ENCODE measurements around the gene CACNG8. TPM values are rescaled to one million over a fixed set of nuclear protein-coding genes. Genes with fewer than 3 reads are reported as not detected.
A peak's percentile ranks its signal among the peaks of the same experiment; 100 is the strongest.

The CACNG8 gene
- total RNA-seq, 2 donors from 2014 or later = not detected

DNA sequence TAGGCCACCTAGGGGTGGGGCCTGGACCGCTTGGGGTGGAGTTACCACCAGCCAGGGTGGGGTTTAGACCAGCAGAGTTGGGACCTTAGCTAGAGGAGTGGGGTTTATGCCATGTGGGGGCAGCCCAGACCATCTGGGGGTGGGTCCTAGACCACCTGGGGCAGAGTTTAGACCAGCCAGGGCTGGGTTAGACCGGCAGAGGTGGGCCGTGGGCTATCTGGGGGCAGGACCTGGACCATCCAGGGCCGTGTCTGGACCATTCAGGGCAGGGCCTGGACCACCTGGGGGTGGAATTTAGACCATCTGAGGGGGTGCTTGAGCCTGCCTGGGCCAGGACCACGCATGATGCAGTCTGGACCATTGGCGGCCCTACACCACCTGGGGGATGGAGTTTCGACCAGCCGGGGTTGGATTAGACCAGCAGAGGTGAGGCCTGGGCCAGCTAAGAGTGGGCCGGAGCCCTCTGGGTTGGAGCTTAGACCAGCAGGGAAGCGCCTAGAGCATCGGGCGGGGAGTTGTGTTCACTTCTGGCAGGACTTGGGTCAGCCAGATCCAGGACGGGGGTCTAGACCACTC lies 18.7 kb downstream of the CACNG8 start:
- Histone ChIP-seq H3K27ac (no peak overlapping the region), H3K4me1 (ENCODE audit: control insufficient read depth in 1 of 2, low read depth in 2 of 2) (peaks cover 0 to 18% of the 10 kb centered on the region in 2 donors), H3K4me3 (no peak overlapping the region), H3K36me3 (no peaks in the 10 kb centered on the region), H3K27me3 (replicated peaks; ENCODE audit: insufficient read depth) (peaks cover 16% of the 10 kb centered on the region), H3K9me3 (no peaks in the 10 kb centered on the region)
- no peak for ATAC-seq (ENCODE audit: insufficient number of reproducible peaks, low FRiP score, low read depth)
- DNase-seq (ENCODE audit: low spot score) = no peak
- TF ChIP-seq, protein P1, sequence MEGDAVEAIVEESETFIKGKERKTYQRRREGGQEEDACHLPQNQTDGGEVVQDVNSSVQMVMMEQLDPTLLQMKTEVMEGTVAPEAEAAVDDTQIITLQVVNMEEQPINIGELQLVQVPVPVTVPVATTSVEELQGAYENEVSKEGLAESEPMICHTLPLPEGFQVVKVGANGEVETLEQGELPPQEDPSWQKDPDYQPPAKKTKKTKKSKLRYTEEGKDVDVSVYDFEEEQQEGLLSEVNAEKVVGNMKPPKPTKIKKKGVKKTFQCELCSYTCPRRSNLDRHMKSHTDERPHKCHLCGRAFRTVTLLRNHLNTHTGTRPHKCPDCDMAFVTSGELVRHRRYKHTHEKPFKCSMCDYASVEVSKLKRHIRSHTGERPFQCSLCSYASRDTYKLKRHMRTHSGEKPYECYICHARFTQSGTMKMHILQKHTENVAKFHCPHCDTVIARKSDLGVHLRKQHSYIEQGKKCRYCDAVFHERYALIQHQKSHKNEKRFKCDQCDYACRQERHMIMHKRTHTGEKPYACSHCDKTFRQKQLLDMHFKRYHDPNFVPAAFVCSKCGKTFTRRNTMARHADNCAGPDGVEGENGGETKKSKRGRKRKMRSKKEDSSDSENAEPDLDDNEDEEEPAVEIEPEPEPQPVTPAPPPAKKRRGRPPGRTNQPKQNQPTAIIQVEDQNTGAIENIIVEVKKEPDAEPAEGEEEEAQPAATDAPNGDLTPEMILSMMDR (IDR thresholded peaks at IDR 0.05) = no peak

DNA sequence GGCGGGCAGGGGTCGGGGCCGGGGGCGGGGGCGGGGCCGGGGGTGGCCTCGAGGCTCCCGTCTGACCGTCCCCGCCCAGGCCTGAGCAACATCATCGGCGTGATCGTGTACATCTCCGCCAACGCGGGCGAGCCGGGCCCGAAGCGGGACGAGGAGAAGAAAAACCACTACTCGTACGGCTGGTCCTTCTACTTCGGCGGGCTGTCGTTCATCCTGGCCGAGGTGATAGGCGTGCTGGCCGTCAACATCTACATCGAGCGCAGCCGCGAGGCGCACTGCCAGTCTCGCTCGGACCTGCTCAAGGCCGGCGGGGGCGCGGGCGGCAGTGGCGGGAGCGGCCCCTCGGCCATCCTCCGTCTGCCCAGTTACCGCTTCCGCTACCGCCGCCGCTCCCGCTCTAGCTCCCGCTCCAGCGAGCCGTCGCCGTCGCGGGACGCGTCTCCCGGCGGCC lies 19.3 kb downstream of the CACNG8 start:
- DNase-seq (ENCODE audit: low spot score) = no peak
- no peak overlapping the region for H3K27ac ChIP-seq
- TF ChIP-seq, protein P1 (IDR thresholded peaks at IDR 0.05) = no peak
- no peak for ATAC-seq (ENCODE audit: insufficient number of reproducible peaks, low FRiP score, low read depth)
- peak overlapping the region; percentile 38 for H3K4me3 ChIP-seq
- no peaks in the 10 kb centered on the region for H3K36me3 ChIP-seq
- no peaks in the 10 kb centered on the region for H3K9me3 ChIP-seq
- peaks cover 0 to 18% of the 10 kb centered on the region in 2 donors for H3K4me1 ChIP-seq (ENCODE audit: control insufficient read depth in 1 of 2, low read depth in 2 of 2)
- peaks cover 16% of the 10 kb centered on the region for H3K27me3 ChIP-seq (replicated peaks; ENCODE audit: insufficient read depth)

DNA sequence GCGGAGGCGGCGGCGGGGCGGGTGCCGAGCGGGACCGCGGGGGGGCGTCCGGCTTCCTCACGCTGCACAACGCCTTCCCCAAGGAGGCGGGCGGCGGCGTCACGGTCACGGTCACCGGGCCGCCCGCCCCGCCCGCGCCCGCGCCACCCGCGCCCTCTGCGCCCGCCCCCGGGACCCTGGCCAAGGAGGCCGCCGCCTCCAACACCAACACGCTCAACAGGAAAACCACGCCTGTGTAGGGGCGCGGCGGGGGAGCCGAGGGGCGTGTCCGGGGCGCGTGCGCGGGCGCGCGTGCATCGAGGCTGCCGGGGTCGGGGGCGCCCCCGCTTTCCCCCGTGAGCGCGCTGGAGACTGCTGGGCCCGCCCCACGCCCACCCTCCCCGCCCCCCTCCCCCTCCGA lies 19.9 kb downstream of the CACNG8 start:
- no peak overlapping the region for H3K27ac ChIP-seq
- H3K4me1 ChIP-seq (ENCODE audit: control insufficient read depth in 1 of 2, low read depth in 2 of 2) = peaks cover 0 to 15% of the 10 kb centered on the region in 2 donors
- H3K9me3 ChIP-seq = no peaks in the 10 kb centered on the region
- peaks cover 14% of the 10 kb centered on the region for H3K27me3 ChIP-seq (replicated peaks; ENCODE audit: insufficient read depth)
- H3K4me3 ChIP-seq = no peak overlapping the region
- H3K36me3 ChIP-seq = no peaks in the 10 kb centered on the region
- DNase-seq (ENCODE audit: low spot score) (no peak), ATAC-seq (ENCODE audit: insufficient number of reproducible peaks, low FRiP score, low read depth) (no peak)
- TF ChIP-seq, protein P1 (IDR thresholded peaks at IDR 0.05) = no peak

DNA sequence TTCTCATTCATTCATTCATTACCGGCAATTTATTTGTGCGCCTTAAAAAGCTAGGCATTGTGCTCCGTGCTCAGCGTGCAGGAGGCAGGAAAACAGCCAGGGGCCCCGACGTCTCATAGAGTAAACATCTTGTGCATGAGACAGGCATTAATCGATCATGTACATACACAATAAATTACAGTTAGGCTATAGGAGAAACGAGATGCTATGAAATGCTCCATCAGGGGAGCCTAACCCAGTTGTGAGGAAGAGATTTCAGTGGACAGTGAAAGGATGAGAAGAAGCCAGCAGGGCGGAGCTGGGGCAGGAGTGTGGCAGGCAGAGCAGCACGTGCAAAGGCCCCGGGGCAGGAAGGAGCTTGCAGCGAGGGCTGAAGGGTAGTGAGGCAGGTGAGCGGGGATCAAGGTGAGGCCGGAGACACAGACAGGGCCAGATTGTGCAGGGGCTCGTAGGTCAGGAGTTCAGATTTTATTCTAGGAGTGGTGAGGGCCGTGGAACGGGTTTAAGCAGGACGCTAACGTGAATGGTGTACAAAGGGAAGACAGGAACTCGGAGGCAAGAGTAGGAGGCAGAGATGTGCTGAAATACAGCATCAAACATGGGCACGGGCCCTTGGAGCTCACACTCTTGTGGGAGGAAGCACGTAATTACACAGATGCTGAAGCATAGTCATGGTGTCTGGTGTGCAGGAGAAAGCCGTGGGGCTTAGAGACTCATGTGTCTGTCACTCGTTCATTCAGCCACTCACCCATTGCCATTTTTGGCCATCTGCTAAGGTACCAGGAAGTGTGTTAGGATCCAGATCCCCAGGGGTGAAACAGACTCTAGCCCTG lies 20.9 kb downstream of the CACNG8 start:
- peaks cover 5% of the 10 kb centered on the region for H3K27me3 ChIP-seq (replicated peaks; ENCODE audit: insufficient read depth)
- DNase-seq (ENCODE audit: low spot score) = no peak
- TF ChIP-seq, protein P1 (IDR thresholded peaks at IDR 0.05) = no peak

DNA sequence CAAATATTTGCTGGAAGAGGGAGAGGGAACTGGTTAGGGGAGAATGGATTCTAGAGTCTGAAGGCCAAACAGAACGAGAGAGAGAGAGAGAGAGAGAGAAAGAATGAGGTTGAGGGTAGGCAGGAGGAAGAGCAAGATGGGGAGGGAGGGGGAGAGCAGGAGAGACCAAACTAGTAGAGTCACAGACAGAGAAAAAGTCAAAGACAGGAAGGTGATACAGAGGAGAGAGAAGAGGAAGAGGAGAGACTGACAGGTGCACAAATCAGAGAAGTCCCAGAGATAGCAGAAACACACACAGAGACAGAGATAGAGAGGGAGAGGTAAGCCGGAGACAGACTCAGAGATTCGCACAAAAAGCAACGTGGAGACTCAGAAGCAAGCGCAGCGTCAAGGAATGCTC lies 23.1 kb downstream of the CACNG8 start:
- H3K4me1 ChIP-seq (ENCODE audit: control insufficient read depth in 1 of 2, low read depth in 2 of 2) = no peaks in the 10 kb centered on the region
- no peaks in the 10 kb centered on the region for H3K9me3 ChIP-seq
- H3K27ac ChIP-seq = no peak overlapping the region
- H3K4me3 ChIP-seq = no peak overlapping the region
- no peak for DNase-seq (ENCODE audit: low spot score)
- ATAC-seq (ENCODE audit: insufficient number of reproducible peaks, low FRiP score, low read depth) = no peak
- TF ChIP-seq, protein P1 (IDR thresholded peaks at IDR 0.05) = no peak
- H3K27me3 ChIP-seq (replicated peaks; ENCODE audit: insufficient read depth) = peaks cover 5% of the 10 kb centered on the region
- no peaks in the 10 kb centered on the region for H3K36me3 ChIP-seq

More for the DNA sequence above, 20.9 kb downstream of the CACNG8 start:
- no peaks in the 10 kb centered on the region for H3K36me3 ChIP-seq
- peaks cover 0 to 6% of the 10 kb centered on the region in 2 donors for H3K4me1 ChIP-seq (ENCODE audit: control insufficient read depth in 1 of 2, low read depth in 2 of 2)
- H3K9me3 ChIP-seq = no peaks in the 10 kb centered on the region
- H3K27ac ChIP-seq = no peak overlapping the region
- no peak for ATAC-seq (ENCODE audit: insufficient number of reproducible peaks, low FRiP score, low read depth)
- no peak overlapping the region for H3K4me3 ChIP-seq

Measured in thoracic aorta (tissue), 2 donors.